ENCODE data around the gene ATRIP.

ATRIP gene

GRCh38 chr3:48505146-48505545, 58.6 kb downstream of the ATRIP start:
- DNase-seq: no peak

GRCh38 chr3:48505968-48506504, 59.5 kb downstream of the ATRIP start:
- DNase-seq: no peak

GRCh38 chr3:48507256-48508061, 60.9 kb downstream of the ATRIP start:
- peak; percentile 47 for DNase-seq

GRCh38 chr3:48511551-48511950, 65.0 kb downstream of the ATRIP start:
- no peak for DNase-seq

- DNase-seq: no peak
Measured at GRCh38 chr3:48514431-48515227, 68.1 kb downstream of the ATRIP start.
